Neural progenitor cell (in vitro differentiated cells): ENCODE results near the gene CCDC142. TPM values are rescaled to one million over a fixed set of nuclear protein-coding genes. Genes with fewer than 3 reads are reported as not detected.

Source experiments
- DNase-seq: peaks from one replicate; pipeline ENCODE4 v3.0.0-alpha.2; 2016; ENCODE audit warnings: low spot score
- H2AFZ ChIP-seq: fragments of 200-600 bp; sonication (generic); replicated peaks from 2 replicates; pipeline ENCODE4 v1.6.1; 2016; ENCODE audit warnings: antibody characterized with exemption
- H3F3A ChIP-seq: fragments of 200-600 bp; sonication (generic); 2 replicates; pipeline ENCODE4 v1.6.1; 2016; ENCODE audit warnings: antibody characterized with exemption, low read depth
- H3K27ac ChIP-seq: fragments of 200-600 bp; sonication (generic); 2 replicates; pipeline ENCODE4 v1.5.1; 2016; ENCODE audit warnings: mild to moderate bottlenecking
- H3K27me3 ChIP-seq: fragments of 200-600 bp; sonication (generic); 2 replicates; pipeline ENCODE4 v1.6.1; 2016; ENCODE audit warnings: mild to moderate bottlenecking, moderate library complexity
- H3K36me3 ChIP-seq: fragments of 200-600 bp; sonication (generic); 2 replicates; pipeline ENCODE4 v1.5.1; 2016
- H3K4me1 ChIP-seq: fragments of 200-600 bp; sonication (generic); 2 replicates; pipeline ENCODE4 v1.6.1; 2016; ENCODE audit warnings: mixed run types
- H3K4me2 ChIP-seq: fragments of 200-600 bp; sonication (generic); 2 replicates; pipeline ENCODE4 v1.6.1; 2016
- H3K4me3 ChIP-seq: fragments of 200-600 bp; sonication (generic); 2 replicates; pipeline ENCODE4 v1.5.1; 2016
- H3K79me2 ChIP-seq: fragments of 200-600 bp; sonication (generic); 2 replicates; pipeline ENCODE4 v1.6.1; 2016; ENCODE audit warnings: low read depth
- H3K9ac ChIP-seq: fragments of 200-600 bp; sonication (generic); 2 replicates; pipeline ENCODE4 v1.6.1; 2016
- H3K9me3 ChIP-seq: fragments of 200-600 bp; sonication (generic); 2 replicates; pipeline ENCODE4 v1.5.1; 2016; ENCODE audit warnings: low read depth
- H4K20me1 ChIP-seq: fragments of 200-600 bp; sonication (generic); 2 replicates; pipeline ENCODE4 v1.6.1; 2016; ENCODE audit warnings: low read depth
- H3K27ac Mint-ChIP-seq: 3 replicates; pipeline ENCODE4 v1.8.0; 2021; ENCODE audit warnings: mixed read lengths
- H3K27me3 Mint-ChIP-seq: 2 replicates; pipeline ENCODE4 v1.8.0; 2022; ENCODE audit warnings: low read depth, mild to moderate bottlenecking, inconsistent platforms, moderate library complexity, mixed read lengths; ENCODE audit not compliant: insufficient read depth
- H3K36me3 Mint-ChIP-seq: 3 replicates; pipeline ENCODE4 v1.8.0; 2021; ENCODE audit warnings: mixed read lengths
- H3K4me1 Mint-ChIP-seq: 3 replicates; pipeline ENCODE4 v1.8.0; 2021; ENCODE audit warnings: mixed read lengths
- H3K4me3 Mint-ChIP-seq: 3 replicates; pipeline ENCODE4 v1.8.0; 2021; ENCODE audit warnings: mild to moderate bottlenecking, moderate library complexity, mixed read lengths
- H3K9me3 Mint-ChIP-seq: 3 replicates; pipeline ENCODE4 v1.8.0; 2020; ENCODE audit warnings: mixed read lengths
- CTCF ChIP-seq: fragments of 200-600 bp; sonication (generic); IDR thresholded peaks from 2 replicates; pipeline ENCODE4 v1.5.1; 2017; ENCODE audit warnings: antibody characterized with exemption, mild to moderate bottlenecking
- EZH2 ChIP-seq: fragments of 200-600 bp; sonication (generic); IDR thresholded peaks from 2 replicates; pipeline ENCODE4 v1.6.1; 2017; ENCODE audit warnings: antibody characterized with exemption, mild to moderate bottlenecking, moderate library complexity
- EZH2phosphoT487 ChIP-seq: fragments of 200-600 bp; sonication (generic); IDR thresholded peaks from 2 replicates; pipeline ENCODE4 v1.6.1; 2017; ENCODE audit warnings: antibody characterized with exemption
- total RNA-seq: library from RNA; depleted of rRNA; stranded (reverse); fragments of >200 nt; gene quantifications from 2 replicates; pipeline ENCODE4 v1.2.3, GENCODE V29; 2015; ENCODE audit warnings: low replicate concordance

CCDC142 gene
- total RNA-seq, 1 donor from 2014 or later, result 12.0 TPM

DNA sequence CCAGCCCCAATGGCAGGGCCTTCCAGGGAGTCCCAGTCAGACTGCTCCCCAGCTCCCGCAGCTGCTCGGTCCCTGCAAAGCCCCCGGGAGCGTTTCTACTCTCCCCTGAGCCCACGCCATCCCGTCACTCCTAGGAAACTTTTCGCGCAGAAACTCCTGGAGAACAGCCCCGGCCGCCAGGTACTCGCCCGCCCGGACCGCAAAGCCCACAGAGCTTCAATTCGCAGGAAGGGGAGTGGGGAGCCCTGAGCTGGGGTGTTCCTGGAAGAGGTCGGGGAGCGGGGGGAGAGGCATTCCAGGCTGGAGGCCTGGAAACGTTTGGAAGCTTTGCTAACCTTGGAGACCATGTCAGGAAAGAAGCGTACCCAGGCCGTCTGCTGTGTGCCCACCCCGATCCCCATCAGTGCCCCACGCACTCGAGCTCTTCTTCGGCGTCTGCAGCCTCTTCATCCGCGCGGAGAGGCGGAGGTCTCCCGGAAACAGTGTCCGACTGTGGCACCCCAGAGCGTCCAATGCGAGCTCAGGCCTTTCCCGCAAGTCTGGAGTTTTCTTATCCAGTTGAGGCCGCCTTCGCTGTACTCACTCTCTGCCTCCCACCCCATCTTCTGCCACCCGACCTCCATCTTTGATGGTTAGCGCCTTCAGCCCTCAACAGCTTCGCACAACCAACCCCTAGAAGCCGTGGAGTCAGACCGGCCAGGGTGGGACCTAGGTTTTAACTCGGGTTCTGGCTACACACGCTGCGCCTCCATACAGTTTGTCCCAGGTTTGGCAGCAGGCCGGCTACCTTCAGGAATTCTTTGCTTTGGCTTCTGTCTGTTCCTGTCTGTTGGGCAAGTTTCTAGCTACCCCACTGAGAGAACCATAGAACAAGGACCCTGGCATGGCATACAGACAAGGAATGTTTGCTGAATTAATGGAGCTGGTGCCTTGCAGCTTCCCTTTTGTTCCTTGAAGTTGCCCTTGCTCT, 21.0 kb upstream of the CCDC142 start:
- no peak overlapping the region for H3K9ac ChIP-seq
- peak overlapping the region; percentile 46 for H3K4me3 ChIP-seq
- peaks cover 31% of the 10 kb centered on the region for H3K4me1 ChIP-seq
- TF ChIP-seq EZH2phosphoT487 (no peak), CTCF (no peak), EZH2 (no peak)
- no peak overlapping the region for H3K27ac Mint-ChIP-seq
- H3F3A ChIP-seq, result peaks cover 44% of the 10 kb centered on the region
- H3K27ac ChIP-seq, result no peak overlapping the region
- H3K4me3 Mint-ChIP-seq, result peak overlapping the region; percentile 80
- H3K27me3 Mint-ChIP-seq, result peaks cover 75% of the 10 kb centered on the region
- peaks cover 21% of the 10 kb centered on the region for H3K36me3 Mint-ChIP-seq
- H3K9me3 Mint-ChIP-seq, result peaks cover 2% of the 10 kb centered on the region
- H3K4me2 ChIP-seq, result peak overlapping the region; percentile 85
- DNase-seq, result no peak
- peaks cover 13% of the 10 kb centered on the region for H3K79me2 ChIP-seq
- H3K36me3 ChIP-seq, result no peaks in the 10 kb centered on the region
- H3K4me1 Mint-ChIP-seq, result peaks cover 48% of the 10 kb centered on the region
- peaks cover 29% of the 10 kb centered on the region for H4K20me1 ChIP-seq
- H3K27me3 ChIP-seq, result peaks cover 82% of the 10 kb centered on the region
- no peaks in the 10 kb centered on the region for H3K9me3 ChIP-seq
- peak overlapping the region; percentile 67 for H2AFZ ChIP-seq

DNA sequence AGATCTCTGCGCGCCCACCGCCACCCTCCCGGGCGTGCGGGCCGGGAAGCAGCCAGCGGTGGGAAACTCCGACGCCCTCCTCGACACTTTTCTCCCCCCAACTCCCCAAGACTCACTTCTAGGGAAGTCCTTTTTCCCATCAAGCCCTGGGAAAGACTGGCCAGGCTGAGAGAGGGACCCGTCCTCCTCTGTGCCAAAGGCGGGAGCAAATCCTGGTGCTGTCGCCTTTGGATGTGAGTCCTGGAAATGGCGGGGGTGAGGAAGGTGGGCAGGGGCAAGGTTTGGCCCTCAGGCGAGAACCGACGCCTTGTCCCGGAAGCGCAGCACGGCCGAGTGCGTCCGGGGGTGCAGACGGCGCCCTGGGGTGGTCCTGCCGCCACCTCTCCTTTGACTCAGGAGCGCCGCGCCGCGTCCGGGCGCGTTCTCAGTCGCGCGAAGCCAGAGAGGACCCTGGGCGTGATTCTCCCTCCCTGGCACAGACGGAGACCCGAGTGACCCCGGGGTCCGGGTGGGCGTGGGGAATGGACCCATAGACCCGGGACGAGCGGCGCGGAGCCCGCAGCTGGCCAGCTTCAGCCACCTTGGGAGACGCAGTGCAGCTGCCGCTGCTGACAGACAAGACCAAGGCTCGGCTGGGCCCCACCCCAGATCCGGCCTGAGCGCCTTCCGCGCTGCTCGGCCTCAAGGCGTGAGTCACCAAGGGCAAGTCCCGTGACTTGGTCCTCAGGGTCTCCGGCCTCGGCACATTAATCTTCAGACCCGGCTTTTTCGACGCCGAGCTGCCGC, 20.1 kb upstream of the CCDC142 start:
- Histone ChIP-seq H4K20me1 (peaks cover 35% of the 10 kb centered on the region), H3K9ac (no peak overlapping the region), H3F3A (peaks cover 44% of the 10 kb centered on the region), H3K36me3 (no peaks in the 10 kb centered on the region), H3K4me2 (peak overlapping the region; percentile 85), H3K27me3 (peaks cover 82% of the 10 kb centered on the region), H3K79me2 (peaks cover 13% of the 10 kb centered on the region), H3K4me1 (peaks cover 40% of the 10 kb centered on the region), H3K27ac (no peak overlapping the region), H3K4me3 (peak overlapping the region; percentile 46), H3K9me3 (no peaks in the 10 kb centered on the region), H2AFZ (peak overlapping the region; percentile 67)
- Mint-ChIP-seq H3K9me3 (peaks cover 2% of the 10 kb centered on the region), H3K4me1 (peaks cover 47% of the 10 kb centered on the region), H3K27ac (no peak overlapping the region), H3K36me3 (peaks cover 21% of the 10 kb centered on the region), H3K27me3 (peaks cover 78% of the 10 kb centered on the region), H3K4me3 (peak overlapping the region; percentile 80)
- peak; percentile 54 for DNase-seq
- TF ChIP-seq EZH2 (peak; percentile 98), EZH2phosphoT487 (no peak), CTCF (peak; percentile 40)

GRCh38 chr2:74502147-74502719, 19.4 kb upstream of the CCDC142 start:
- Histone ChIP-seq H3K27me3 (peaks cover 89% of the 10 kb centered on the region), H3K79me2 (peaks cover 13% of the 10 kb centered on the region), H3K36me3 (no peaks in the 10 kb centered on the region), H4K20me1 (peaks cover 35% of the 10 kb centered on the region), H3K4me3 (peak overlapping the region; percentile 46), H3K4me2 (peak overlapping the region; percentile 85), H3K9ac (no peak overlapping the region), H3K27ac (no peak overlapping the region), H3K4me1 (peaks cover 41% of the 10 kb centered on the region), H2AFZ (peak overlapping the region; percentile 67), H3K9me3 (no peaks in the 10 kb centered on the region), H3F3A (peaks cover 50% of the 10 kb centered on the region)
- Mint-ChIP-seq H3K4me1 (peaks cover 52% of the 10 kb centered on the region), H3K27ac (no peak overlapping the region), H3K27me3 (peaks cover 83% of the 10 kb centered on the region), H3K9me3 (peaks cover 2% of the 10 kb centered on the region), H3K36me3 (peaks cover 21% of the 10 kb centered on the region), H3K4me3 (peak overlapping the region; percentile 80)
- peak; percentile 42 for DNase-seq
- TF ChIP-seq EZH2 (no peak), EZH2phosphoT487 (no peak), CTCF (no peak)
